OCI-LY3 (cell line): Measurements from ENCODE around the gene FHIP1B.

Source experiments
- CTCF ChIP-seq: fragments of 200-600, 300-600 bp; sonication (generic); IDR thresholded peaks from 2 replicates; pipeline ENCODE4 v1.5.1; 2014; ENCODE audit warnings: antibody characterized with exemption, low read length, low read depth
- EZH2phosphoT487 ChIP-seq: fragments of 200-600 bp; shearing (Covaris generic); IDR thresholded peaks from 2 replicates; pipeline ENCODE4 v1.6.1; 2018; ENCODE audit warnings: antibody characterized with exemption, mixed run types, low read depth

- no peak for TF ChIP-seq CTCF
- TF ChIP-seq EZH2phosphoT487, result no peak
Observed at GRCh38 chr11:6199174-6199810, 35.1 kb downstream of the FHIP1B start, which contains the start of gene OR52W1.
